Osteocyte (in vitro differentiated cells): ENCODE measurements around the gene TRAK2. TPM values are rescaled to one million over a fixed set of nuclear protein-coding genes. Genes with fewer than 3 reads are reported as not detected.

Source experiments
- DNase-seq: peaks from one replicate; pipeline ENCODE4 v3.0.0; 2021; ENCODE audit warnings: mixed read lengths; ENCODE audit not compliant: unreplicated experiment; ENCODE audit errors: extremely low spot score
- H3K27ac Mint-ChIP-seq: one replicate; pipeline ENCODE4 v1.8.0; 2021; ENCODE audit warnings: mild to moderate bottlenecking, mixed read lengths; ENCODE audit not compliant: unreplicated experiment
- H3K27me3 Mint-ChIP-seq: one replicate; pipeline ENCODE4 v1.8.0; 2021; ENCODE audit warnings: mixed read lengths; ENCODE audit not compliant: unreplicated experiment
- H3K36me3 Mint-ChIP-seq: one replicate; pipeline ENCODE4 v1.8.0; 2021; ENCODE audit warnings: mixed read lengths; ENCODE audit not compliant: unreplicated experiment
- H3K4me1 Mint-ChIP-seq: one replicate; pipeline ENCODE4 v1.8.0; 2021; ENCODE audit warnings: mixed read lengths; ENCODE audit not compliant: unreplicated experiment
- H3K4me3 Mint-ChIP-seq: one replicate; pipeline ENCODE4 v1.8.0; 2021; ENCODE audit warnings: mild to moderate bottlenecking, moderate library complexity, mixed read lengths; ENCODE audit not compliant: unreplicated experiment
- H3K9me3 Mint-ChIP-seq: one replicate; pipeline ENCODE4 v1.8.0; 2021; ENCODE audit warnings: mixed read lengths; ENCODE audit not compliant: unreplicated experiment
- CTCF ChIP-seq: fragments of 200-600 bp; sonication (generic); IDR thresholded peaks from 2 replicates; pipeline ENCODE4 v1.5.0; 2021; ENCODE audit warnings: antibody characterized with exemption, mild to moderate bottlenecking, moderate library complexity
- total RNA-seq: library from RNA; stranded (reverse); gene quantifications from 2 replicates; pipeline ENCODE4 v1.2.1, GENCODE V29; 2021

The TRAK2 gene
- total RNA-seq, 1 donor from 2014 or later: 38.7 TPM

- Mint-ChIP-seq H3K36me3 (peaks cover 10% of the 10 kb centered on the region), H3K4me1 (no peaks in the 10 kb centered on the region), H3K9me3 (peaks cover 4% of the 10 kb centered on the region), H3K4me3 (no peak overlapping the region), H3K27ac (no peak overlapping the region), H3K27me3 (no peaks in the 10 kb centered on the region)
- DNase-seq: no peak
- no peak for TF ChIP-seq CTCF
Measured at GRCh38 chr2:201425952-201426351, 25.3 kb downstream of the TRAK2 start.

GRCh38 chr2:201420442-201421113 is 30.7 kb downstream of the TRAK2 start:
- Mint-ChIP-seq H3K27me3 (no peaks in the 10 kb centered on the region), H3K4me1 (peaks cover 11% of the 10 kb centered on the region), H3K27ac (peak overlapping the region; percentile 25), H3K4me3 (no peak overlapping the region), H3K36me3 (peaks cover 15% of the 10 kb centered on the region), H3K9me3 (no peaks in the 10 kb centered on the region)
- no peak for DNase-seq
- TF ChIP-seq CTCF: no peak

- peaks cover 11% of the 10 kb centered on the region for H3K4me1 Mint-ChIP-seq
- no peak for DNase-seq
- H3K36me3 Mint-ChIP-seq: peaks cover 15% of the 10 kb centered on the region
- H3K9me3 Mint-ChIP-seq: no peaks in the 10 kb centered on the region
- H3K27me3 Mint-ChIP-seq: no peaks in the 10 kb centered on the region
- no peak for TF ChIP-seq CTCF
- H3K27ac Mint-ChIP-seq: no peak overlapping the region
- H3K4me3 Mint-ChIP-seq: no peak overlapping the region
Measured at GRCh38 chr2:201419986-201420385, 31.3 kb downstream of the TRAK2 start.

DNA sequence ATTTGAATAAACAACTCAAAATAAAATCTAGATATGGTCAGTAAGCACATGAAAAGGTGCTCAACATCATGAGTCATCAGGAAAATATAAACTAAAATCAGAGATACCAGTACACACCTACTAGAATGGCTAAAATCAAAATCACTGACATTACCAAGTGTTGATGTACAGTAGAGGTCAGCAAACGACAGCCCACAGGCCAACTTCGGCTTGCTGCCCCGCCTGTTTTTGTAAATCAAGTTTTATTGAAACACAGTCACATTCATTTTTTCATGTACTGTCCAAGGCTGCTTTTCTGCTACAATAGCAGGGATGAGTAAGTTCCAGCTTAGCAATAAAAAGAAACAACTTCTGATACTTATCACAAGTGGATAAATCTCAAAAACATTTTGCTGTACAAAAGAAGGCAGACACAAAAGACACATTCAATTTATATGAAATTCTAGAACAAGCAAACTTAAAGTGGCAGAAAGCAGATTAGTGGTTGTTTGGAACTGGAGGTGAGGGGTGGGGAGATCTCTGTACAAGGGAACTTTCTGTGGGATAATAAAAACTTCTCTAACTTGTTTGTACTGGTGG is 32.1 kb downstream of the TRAK2 start:
- Mint-ChIP-seq H3K9me3 (no peaks in the 10 kb centered on the region), H3K4me3 (no peak overlapping the region), H3K36me3 (peaks cover 15% of the 10 kb centered on the region), H3K27ac (no peak overlapping the region), H3K4me1 (peaks cover 11% of the 10 kb centered on the region), H3K27me3 (no peaks in the 10 kb centered on the region)
- no peak for DNase-seq
- TF ChIP-seq CTCF: no peak

DNA sequence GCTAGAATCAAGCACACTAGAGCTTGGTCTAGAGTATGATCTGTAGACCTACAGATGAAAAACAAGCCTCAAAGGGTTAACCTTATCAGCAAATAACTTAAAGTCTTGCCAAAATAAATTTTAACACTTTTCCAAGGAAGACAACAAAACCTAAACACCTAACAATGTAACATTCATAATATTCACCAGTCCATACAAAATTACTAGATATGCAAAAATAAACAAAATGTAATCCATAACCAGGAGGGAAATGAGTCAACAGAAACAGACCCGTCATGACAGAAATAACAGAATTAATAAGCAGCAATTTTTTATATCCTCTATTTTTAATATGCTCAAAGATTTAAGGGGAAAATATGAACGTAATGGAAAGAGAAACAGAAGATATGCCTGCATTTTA is 36.1 kb downstream of the TRAK2 start:
- Mint-ChIP-seq H3K4me1 (peaks cover 11% of the 10 kb centered on the region), H3K27me3 (no peaks in the 10 kb centered on the region), H3K36me3 (peaks cover 23% of the 10 kb centered on the region), H3K27ac (no peak overlapping the region), H3K4me3 (no peak overlapping the region), H3K9me3 (no peaks in the 10 kb centered on the region)
- no peak for TF ChIP-seq CTCF
- DNase-seq: no peak
